Liver (tissue), 9 donors: Measurements from ENCODE around the gene FILIP1L. TPM values are rescaled to one million over a fixed set of nuclear protein-coding genes. Genes with fewer than 3 reads are reported as not detected.

ENCODE experiments used
- DNase-seq: peaks from one replicate; pipeline ENCODE4 v3.0.0-alpha.2; 2017; ENCODE audit warnings: low spot score
- H3K27ac ChIP-seq, 2 donors: one replicate each; pipeline ENCODE4 v1.7.0; 2013; ENCODE audit warnings: inconsistent platforms in 2 of 2, low read length in 2 of 2, control low read depth in 1 of 2, low read depth in 1 of 2, mild to moderate bottlenecking in 1 of 2
- H3K27me3 ChIP-seq, 4 donors: one replicate each; pipeline versions ENCODE4 v1.6.1 to v1.7.0; 2013; ENCODE audit warnings: low read length in 3 of 4, inconsistent platforms in 1 of 4, mild to moderate bottlenecking in 1 of 4, moderate library complexity in 1 of 4; ENCODE audit not compliant: control insufficient read depth in 4 of 4, insufficient read depth in 4 of 4
- H3K36me3 ChIP-seq, 4 donors: one replicate each; pipeline versions ENCODE4 v1.6.1 to v1.7.0; 2013; ENCODE audit warnings: low read length in 3 of 4, mild to moderate bottlenecking in 3 of 4, low read depth in 1 of 4, moderate library complexity in 1 of 4; ENCODE audit not compliant: control insufficient read depth in 4 of 4, insufficient read depth in 3 of 4
- H3K4me1 ChIP-seq, 4 donors: one replicate each; pipeline versions ENCODE4 v1.6.1 to v1.7.0; 2013; ENCODE audit warnings: low read length in 3 of 4, mild to moderate bottlenecking in 3 of 4, moderate library complexity in 1 of 4; ENCODE audit not compliant: control insufficient read depth in 4 of 4, insufficient read depth in 4 of 4
- H3K4me3 ChIP-seq, 3 donors: one replicate each; pipeline versions ENCODE4 v1.6.1 to v1.7.0; 2013; ENCODE audit warnings: low read length in 3 of 3, control low read depth in 1 of 3, low read depth in 1 of 3, mild to moderate bottlenecking in 1 of 3
- H3K9ac ChIP-seq, 2 donors: one replicate each; pipeline ENCODE4 v1.7.0; 2013; ENCODE audit warnings: low read length in 2 of 2, mild to moderate bottlenecking in 2 of 2, moderate library complexity in 2 of 2, control low read depth in 1 of 2, low read depth in 1 of 2
- H3K9me3 ChIP-seq, 4 donors: one replicate each; pipeline versions ENCODE4 v1.6.1 to v1.7.0; 2013; ENCODE audit warnings: low read length in 3 of 4; ENCODE audit not compliant: control insufficient read depth in 4 of 4
- ATF3 ChIP-seq: IDR thresholded peaks from 2 replicates; pipeline ENCODE4 v1.6.1; 2016; ENCODE audit warnings: antibody characterized with exemption
- CTCF ChIP-seq: fragments of 150-350 bp; IDR thresholded peaks from 2 replicates; pipeline ENCODE4 v1.5.1; 2017; ENCODE audit warnings: improper control_type of control experiment, low read depth, low read length; ENCODE audit not compliant: missing input control
- EGR1 ChIP-seq, 2 donors: IDR thresholded peaks; 2 replicates each; pipeline ENCODE4 v1.6.1; 2016 to 2018; ENCODE audit warnings: antibody characterized with exemption in 2 of 2, low read depth in 2 of 2
- FOXA1 ChIP-seq: IDR thresholded peaks from 2 replicates; pipeline ENCODE4 v1.6.1; 2016; ENCODE audit warnings: antibody characterized with exemption
- FOXA2 ChIP-seq: IDR thresholded peaks from 2 replicates; pipeline ENCODE4 v1.6.1; 2016; ENCODE audit warnings: antibody characterized with exemption
- GABPA ChIP-seq, 2 donors: IDR thresholded peaks in 1 of 2; conservative IDR thresholded peaks in 1 of 2; 2 replicates each; pipeline ENCODE4 v1.6.1; 2016; ENCODE audit warnings: antibody characterized with exemption in 2 of 2, mild to moderate bottlenecking in 1 of 2, moderate library complexity in 1 of 2
- HNF4A ChIP-seq, 2 donors: conservative IDR thresholded peaks; 2 replicates each; pipeline ENCODE4 v1.6.1; 2016; ENCODE audit warnings: antibody characterized with exemption in 2 of 2, mild to moderate bottlenecking in 2 of 2
- HNF4G ChIP-seq: IDR thresholded peaks from 2 replicates; pipeline ENCODE4 v1.6.1; 2016; ENCODE audit warnings: antibody characterized with exemption
- JUND ChIP-seq, 2 donors: IDR thresholded peaks; 2 replicates each; pipeline ENCODE4 v1.6.1; 2016; ENCODE audit warnings: antibody characterized with exemption in 2 of 2
- MAX ChIP-seq: IDR thresholded peaks from 2 replicates; pipeline ENCODE4 v1.6.1; 2016; ENCODE audit warnings: antibody characterized with exemption
- NR2F2 ChIP-seq: IDR thresholded peaks from 2 replicates; pipeline ENCODE4 v1.6.1; 2016; ENCODE audit warnings: antibody characterized with exemption
- RAD21 ChIP-seq, 2 donors: IDR thresholded peaks; 2 replicates each; pipeline ENCODE4 v1.6.1; 2016; ENCODE audit warnings: antibody characterized with exemption in 2 of 2, mild to moderate bottlenecking in 2 of 2
- REST ChIP-seq: IDR thresholded peaks from 2 replicates; pipeline ENCODE4 v1.6.1; 2016; ENCODE audit warnings: antibody characterized with exemption, mild to moderate bottlenecking
- RXRA ChIP-seq, 2 donors: IDR thresholded peaks; 2 replicates each; pipeline ENCODE4 v1.6.1; 2017 to 2018; ENCODE audit warnings: antibody characterized with exemption in 2 of 2, mild to moderate bottlenecking in 1 of 2
- SP1 ChIP-seq: IDR thresholded peaks from 2 replicates; pipeline ENCODE4 v1.6.1; 2018; ENCODE audit warnings: antibody characterized with exemption, mild to moderate bottlenecking
- TAF1 ChIP-seq: conservative IDR thresholded peaks from 2 replicates; pipeline ENCODE4 v1.6.1; 2016; ENCODE audit warnings: antibody characterized with exemption, mild to moderate bottlenecking
- YY1 ChIP-seq: IDR thresholded peaks from 2 replicates; pipeline ENCODE4 v1.6.1; 2016; ENCODE audit warnings: antibody characterized with exemption, mild to moderate bottlenecking
- ZBTB33 ChIP-seq: IDR thresholded peaks from 2 replicates; pipeline ENCODE4 v1.6.1; 2016; ENCODE audit warnings: antibody characterized with exemption
- WGBS: extraction: QIAGEN DNeasy Blood & Tissue Kit; methylation state at CpG from one replicate; pipeline ENCODE4 v1.1.7; 2013; 5-methylcytosine and 5-hydroxymethylcytosine counted together
- polyA plus RNA-seq, 2 donors: library from polyadenylated mRNA; stranded (reverse) in 1 of 2; unstranded in 1 of 2; fragments of 200-250 nt in 1 of 2; fragments of >200 nt in 1 of 2; fragmentation: Nextera tagmentation in 1 of 2; extraction: Ambion mirVana in 1 of 2; gene quantifications; one replicate each; pipeline versions ENCODE4 v1.2.1 to v1.2.3, GENCODE V29; 2013 to 2015
- total RNA-seq, 2 donors: library from RNA; depleted of rRNA; stranded (reverse); fragments of >200 nt; gene quantifications; one replicate each; pipeline ENCODE4 v1.2.3, GENCODE V29; 2014
- donor health status: healthy.
- donor health status: healthy.
- donor health status: healthy.
- donor health status: healthy.
- donor health status: healthy.

FILIP1L gene
- total and polyA plus RNA-seq, 4 donors = 1.4 to 6.5 (median 1.9) TPM

GRCh38 chr3:100019719-100020118, 94.6 kb downstream of the FILIP1L start:
- 95% methylated on average over 1 of the region's 1 CpG for WGBS
- Histone ChIP-seq H3K9me3 (no peaks in the 10 kb centered on the region), H3K36me3 (peaks cover 0 to 2% (median 0%) of the 10 kb centered on the region in 4 donors), H3K4me1 (no peaks in the 10 kb centered on the region), H3K4me3 (no peak overlapping the region), H3K27me3 (no peaks in the 10 kb centered on the region), H3K9ac (no peak overlapping the region), H3K27ac (no peak overlapping the region)
- no peak for TF ChIP-seq CTCF
- no peak for TF ChIP-seq ATF3
- no peak for DNase-seq

- no peak for DNase-seq
- no peaks in the 10 kb centered on the region for H3K27me3 ChIP-seq
- no peaks in the 10 kb centered on the region for H3K9me3 ChIP-seq
- no peak overlapping the region for H3K27ac ChIP-seq
- H3K9ac ChIP-seq = no peak overlapping the region
- H3K4me3 ChIP-seq = no peak overlapping the region
- TF ChIP-seq ZBTB33 = no peak
- TF ChIP-seq NR2F2 = no peak
- TF ChIP-seq YY1 = no peak
- no peak for TF ChIP-seq HNF4G
- no peak for TF ChIP-seq RAD21 (IDR thresholded peaks at IDR 0.05)
- no peak for TF ChIP-seq ATF3
- no peak for TF ChIP-seq HNF4A (conservative IDR thresholded peaks at IDR 0.05)
- TF ChIP-seq FOXA1 = no peak
- TF ChIP-seq RXRA (IDR thresholded peaks at IDR 0.05) = no peak
- TF ChIP-seq MAX = no peak
- TF ChIP-seq GABPA (IDR thresholded peaks at IDR 0.05 in 1 of 2, conservative IDR thresholded peaks at IDR 0.05 in 1 of 2) = no peak
- TF ChIP-seq SP1 = no peak
- no peak for TF ChIP-seq FOXA2
- TF ChIP-seq CTCF = no peak
- no peak for TF ChIP-seq TAF1
- TF ChIP-seq JUND (IDR thresholded peaks at IDR 0.05) = no peak
- no peak for TF ChIP-seq REST
- TF ChIP-seq EGR1 (IDR thresholded peaks at IDR 0.05; ENCODE audit: low read depth in 2 of 2) = no peak
- peaks cover 0 to 2% (median 0%) of the 10 kb centered on the region in 4 donors for H3K36me3 ChIP-seq
- H3K4me1 ChIP-seq = no peaks in the 10 kb centered on the region
These were observed 95.5 kb downstream of the FILIP1L start for GRCh38 chr3:100018806-100019205.
